Measurements from ENCODE around the gene CYP2A7. TPM values are rescaled to one million over a fixed set of nuclear protein-coding genes. Genes with fewer than 3 reads are reported as not detected.
"Not testable (repeated sequence)": the region's sequence is repeated elsewhere in the genome, so short reads cannot be mapped to it uniquely, and the experiment has no call there.

Gene CYP2A7
- total RNA-seq, 1 experiment from 2014 or later = not detected

- POLR2A ChIA-PET (ENCODE audit: unreplicated experiment); H3K27ac ChIP-seq; H4K20me1 ChIP-seq (ENCODE audit: insufficient read depth); H3K36me3 ChIP-seq (ENCODE audit: low read depth); H3K4me3 ChIP-seq; H2AFZ ChIP-seq; H3K4me2 ChIP-seq; H3K9me3 ChIP-seq (ENCODE audit: insufficient read depth, low read depth); CTCF ChIA-PET; H3K4me1 ChIP-seq (replicated peaks; ENCODE audit: insufficient read depth); intact Hi-C loops (cut with micrococcal nuclease; ENCODE audit: unreplicated experiment); H3K9me2 ChIP-seq (ENCODE audit: insufficient read depth); H3F3A ChIP-seq (ENCODE audit: insufficient read depth, low read depth); BruUV-seq (replicated peaks); DNase-seq; H3K79me2 ChIP-seq (ENCODE audit: low read depth): not testable (repeated sequence)
- peaks cover 15% of the 10 kb centered on the region; the same call in 1 of the 2 replicates for H3K27me3 ChIP-seq (ENCODE audit: insufficient read depth, low read depth)
These were observed 35.3 kb downstream of the CYP2A7 start for GRCh38 chr19:40846722-40847121.

GRCh38 chr19:40843653-40844052, 38.4 kb downstream of the CYP2A7 start:
- H2AFZ ChIP-seq; H3K36me3 ChIP-seq (ENCODE audit: low read depth); H3F3A ChIP-seq (ENCODE audit: insufficient read depth, low read depth); DNase-seq; POLR2A ChIA-PET (ENCODE audit: unreplicated experiment); H3K79me2 ChIP-seq (ENCODE audit: low read depth); CTCF ChIA-PET; H3K9me3 ChIP-seq (ENCODE audit: insufficient read depth, low read depth); H3K4me1 ChIP-seq (replicated peaks; ENCODE audit: insufficient read depth); H3K9me2 ChIP-seq (ENCODE audit: insufficient read depth); intact Hi-C loops (cut with micrococcal nuclease; ENCODE audit: unreplicated experiment); H4K20me1 ChIP-seq (ENCODE audit: insufficient read depth); H3K4me3 ChIP-seq; H3K27ac ChIP-seq; H3K4me2 ChIP-seq; BruUV-seq (replicated peaks): not testable (repeated sequence)
- H3K27me3 ChIP-seq (ENCODE audit: insufficient read depth, low read depth) = peaks cover 12% of the 10 kb centered on the region; the same call in 1 of the 2 replicates

- H4K20me1 ChIP-seq (ENCODE audit: insufficient read depth); H3K9me3 ChIP-seq (ENCODE audit: insufficient read depth, low read depth); H2AFZ ChIP-seq; CTCF ChIA-PET; intact Hi-C loops (cut with micrococcal nuclease; ENCODE audit: unreplicated experiment); H3K4me3 ChIP-seq; H3K9me2 ChIP-seq (ENCODE audit: insufficient read depth); DNase-seq; BruUV-seq (replicated peaks); H3F3A ChIP-seq (ENCODE audit: insufficient read depth, low read depth); POLR2A ChIA-PET (ENCODE audit: unreplicated experiment); H3K4me1 ChIP-seq (replicated peaks; ENCODE audit: insufficient read depth); H3K79me2 ChIP-seq (ENCODE audit: low read depth); H3K4me2 ChIP-seq; H3K27ac ChIP-seq; H3K36me3 ChIP-seq (ENCODE audit: low read depth): not testable (repeated sequence)
- H3K27me3 ChIP-seq (ENCODE audit: insufficient read depth, low read depth) = peaks cover 12% of the 10 kb centered on the region; the same call in 1 of the 2 replicates
These were observed 38.9 kb downstream of the CYP2A7 start for GRCh38 chr19:40842997-40843652.

GRCh38 chr19:40842012-40842411, 40.0 kb downstream of the CYP2A7 start:
- H3K9me3 ChIP-seq (ENCODE audit: insufficient read depth, low read depth); CTCF ChIA-PET; H3K4me3 ChIP-seq; H3F3A ChIP-seq (ENCODE audit: insufficient read depth, low read depth); POLR2A ChIA-PET (ENCODE audit: unreplicated experiment); H4K20me1 ChIP-seq (ENCODE audit: insufficient read depth); H3K79me2 ChIP-seq (ENCODE audit: low read depth); H3K4me1 ChIP-seq (replicated peaks; ENCODE audit: insufficient read depth); BruUV-seq (replicated peaks); intact Hi-C loops (cut with micrococcal nuclease; ENCODE audit: unreplicated experiment); H3K4me2 ChIP-seq; H3K27ac ChIP-seq; DNase-seq; H2AFZ ChIP-seq; H3K9me2 ChIP-seq (ENCODE audit: insufficient read depth); H3K36me3 ChIP-seq (ENCODE audit: low read depth): not testable (repeated sequence)
- H3K27me3 ChIP-seq (ENCODE audit: insufficient read depth, low read depth) = peaks cover 12% of the 10 kb centered on the region; the same call in 1 of the 2 replicates

- H3K4me3 ChIP-seq; H3K79me2 ChIP-seq (ENCODE audit: low read depth); H4K20me1 ChIP-seq (ENCODE audit: insufficient read depth); DNase-seq; CTCF ChIA-PET; H2AFZ ChIP-seq; H3K9me3 ChIP-seq (ENCODE audit: insufficient read depth, low read depth); H3K4me1 ChIP-seq (replicated peaks; ENCODE audit: insufficient read depth); H3K36me3 ChIP-seq (ENCODE audit: low read depth); H3K27ac ChIP-seq; H3F3A ChIP-seq (ENCODE audit: insufficient read depth, low read depth); intact Hi-C loops (cut with micrococcal nuclease; ENCODE audit: unreplicated experiment); BruUV-seq (replicated peaks); POLR2A ChIA-PET (ENCODE audit: unreplicated experiment); H3K4me2 ChIP-seq; H3K9me2 ChIP-seq (ENCODE audit: insufficient read depth); H3K27me3 ChIP-seq (ENCODE audit: insufficient read depth, low read depth): not testable (repeated sequence)
These were observed 43.6 kb downstream of the CYP2A7 start for GRCh38 chr19:40838477-40838876.
